ENCODE results near the gene STK11. TPM values are rescaled to one million over a fixed set of nuclear protein-coding genes. Genes with fewer than 3 reads are reported as not detected.

STK11 gene
- total RNA-seq, 1 donor from 2014 or later, result 27.4 TPM

- peak; percentile 90 for DNase-seq (ENCODE audit: low spot score)
- Histone ChIP-seq H3K4me2 (peak within 1 kb of the TSS; percentile 79), H2AFZ (replicated peaks) (no peak within 1 kb of the TSS), H3K9me3 (ENCODE audit: low read depth) (no peaks in the 10 kb centered on the region), H3F3A (ENCODE audit: low read depth) (peaks cover 46% of the 10 kb centered on the region), H3K36me3 (no peaks in the 10 kb centered on the region), H3K4me1 (peaks cover 18% of the 10 kb centered on the region), H3K27me3 (no peaks in the 10 kb centered on the region), H3K79me2 (ENCODE audit: low read depth) (peaks cover 36% of the 10 kb centered on the region), H4K20me1 (ENCODE audit: low read depth) (peaks cover 60% of the 10 kb centered on the region), H3K4me3 (peak within 1 kb of the TSS; percentile 90), H3K9ac (no peak within 1 kb of the TSS), H3K27ac (peak within 1 kb of the TSS; percentile 92)
- no peaks in the 10 kb centered on the region for H3K9me3 Mint-ChIP-seq
- TF ChIP-seq CTCF (IDR thresholded peaks at IDR 0.05) (peak; percentile 41), EZH2 (IDR thresholded peaks at IDR 0.05) (no peak), EZH2phosphoT487 (IDR thresholded peaks at IDR 0.05) (no peak)
- H3K36me3 Mint-ChIP-seq, result no peaks in the 10 kb centered on the region
- peaks cover 2% of the 10 kb centered on the region for H3K27me3 Mint-ChIP-seq (ENCODE audit: insufficient read depth, low read depth)
- H3K27ac Mint-ChIP-seq, result no peak within 1 kb of the TSS
- H3K4me1 Mint-ChIP-seq, result peaks cover 14% of the 10 kb centered on the region
- H3K4me3 Mint-ChIP-seq, result peak within 1 kb of the TSS; percentile 85
These were observed 42.7 kb downstream of the STK11 start, which contains the start of gene MIDN for GRCh38 chr19:1248139-1248785. TSS of gene MIDN (plus strand) at chr19:1248583. CDS start at chr19:1250297, 1,714 bp downstream.

GRCh38 chr19:1248786-1249297 is 43.3 kb downstream of the STK11 start:
- peaks cover 2% of the 10 kb centered on the region for H3K27me3 Mint-ChIP-seq (ENCODE audit: insufficient read depth, low read depth)
- no peaks in the 10 kb centered on the region for H3K36me3 Mint-ChIP-seq
- Histone ChIP-seq H3K4me3 (peak overlapping the region; percentile 90), H3K9ac (no peak overlapping the region), H4K20me1 (ENCODE audit: low read depth) (peaks cover 60% of the 10 kb centered on the region), H3K4me1 (peaks cover 18% of the 10 kb centered on the region), H2AFZ (replicated peaks) (no peak overlapping the region), H3K9me3 (ENCODE audit: low read depth) (no peaks in the 10 kb centered on the region), H3K4me2 (peak overlapping the region; percentile 79), H3K36me3 (no peaks in the 10 kb centered on the region), H3F3A (ENCODE audit: low read depth) (peaks cover 47% of the 10 kb centered on the region), H3K27ac (peak overlapping the region; percentile 92), H3K79me2 (ENCODE audit: low read depth) (peaks cover 42% of the 10 kb centered on the region), H3K27me3 (no peaks in the 10 kb centered on the region)
- no peak overlapping the region for H3K27ac Mint-ChIP-seq
- peak overlapping the region; percentile 85 for H3K4me3 Mint-ChIP-seq
- TF ChIP-seq CTCF (IDR thresholded peaks at IDR 0.05) (peak; percentile 75), EZH2phosphoT487 (IDR thresholded peaks at IDR 0.05) (no peak), EZH2 (IDR thresholded peaks at IDR 0.05) (no peak)
- peaks cover 12% of the 10 kb centered on the region for H3K4me1 Mint-ChIP-seq
- H3K9me3 Mint-ChIP-seq, result no peaks in the 10 kb centered on the region
- no peak for DNase-seq (ENCODE audit: low spot score)

GRCh38 chr19:1249298-1249989 is 43.9 kb downstream of the STK11 start:
- Mint-ChIP-seq H3K27me3 (ENCODE audit: insufficient read depth, low read depth) (peaks cover 3% of the 10 kb centered on the region), H3K9me3 (no peaks in the 10 kb centered on the region), H3K4me3 (peak overlapping the region; percentile 91), H3K27ac (no peak overlapping the region), H3K36me3 (peaks cover under 1% of the 10 kb centered on the region), H3K4me1 (peaks cover 12% of the 10 kb centered on the region)
- peak overlapping the region; percentile 92 for H3K27ac ChIP-seq
- H3K9me3 ChIP-seq (ENCODE audit: low read depth), result no peaks in the 10 kb centered on the region
- H3F3A ChIP-seq (ENCODE audit: low read depth), result peaks cover 53% of the 10 kb centered on the region
- TF ChIP-seq CTCF (IDR thresholded peaks at IDR 0.05) (no peak), EZH2phosphoT487 (IDR thresholded peaks at IDR 0.05) (no peak), EZH2 (IDR thresholded peaks at IDR 0.05) (no peak)
- H3K4me2 ChIP-seq, result peak overlapping the region; percentile 89
- peak overlapping the region; percentile 90 for H3K4me3 ChIP-seq
- peak; percentile 99 for DNase-seq (ENCODE audit: low spot score)
- peaks cover 18% of the 10 kb centered on the region for H3K4me1 ChIP-seq
- H2AFZ ChIP-seq (replicated peaks), result no peak overlapping the region
- H3K79me2 ChIP-seq (ENCODE audit: low read depth), result peaks cover 48% of the 10 kb centered on the region
- no peaks in the 10 kb centered on the region for H3K27me3 ChIP-seq
- peaks cover 62% of the 10 kb centered on the region for H4K20me1 ChIP-seq (ENCODE audit: low read depth)
- H3K36me3 ChIP-seq, result no peaks in the 10 kb centered on the region
- peak overlapping the region; percentile 74 for H3K9ac ChIP-seq
